ENCODE measurements around the gene FHL1. TPM values are rescaled to one million over a fixed set of nuclear protein-coding genes. Genes with fewer than 3 reads are reported as not detected.

Gene FHL1
- total and polyA plus RNA-seq, 2 of the 4 experiments (the other 2 are of a cell fraction), result 69.4 to 72.9 TPM

DNA sequence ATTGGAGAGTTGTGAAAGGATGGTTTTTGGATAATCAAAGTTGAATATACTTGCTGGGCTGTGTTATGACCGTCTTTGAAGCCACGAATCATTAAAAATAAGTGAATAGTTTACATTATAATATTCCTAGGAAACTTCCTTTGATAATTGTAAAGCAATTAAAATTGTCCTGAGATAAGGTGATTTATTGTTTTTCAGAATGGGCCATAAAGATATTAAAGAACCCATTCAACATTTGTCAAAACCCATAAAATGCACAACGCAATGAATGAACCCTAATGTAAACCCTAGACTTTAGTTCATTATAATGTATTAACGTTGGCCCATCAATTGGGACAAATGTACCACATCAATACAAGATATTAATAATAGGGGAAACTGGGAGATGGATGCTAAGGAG, 11.4 kb downstream of the FHL1 start (continued):
- TF ChIP-seq MXI1 (IDR thresholded peaks at IDR 0.05; ENCODE audit: borderline replicate concordance, low read depth, low read length) (no peak), MAZ (IDR thresholded peaks at IDR 0.05; ENCODE audit: borderline replicate concordance, low read depth, low read length) (no peak)

DNA sequence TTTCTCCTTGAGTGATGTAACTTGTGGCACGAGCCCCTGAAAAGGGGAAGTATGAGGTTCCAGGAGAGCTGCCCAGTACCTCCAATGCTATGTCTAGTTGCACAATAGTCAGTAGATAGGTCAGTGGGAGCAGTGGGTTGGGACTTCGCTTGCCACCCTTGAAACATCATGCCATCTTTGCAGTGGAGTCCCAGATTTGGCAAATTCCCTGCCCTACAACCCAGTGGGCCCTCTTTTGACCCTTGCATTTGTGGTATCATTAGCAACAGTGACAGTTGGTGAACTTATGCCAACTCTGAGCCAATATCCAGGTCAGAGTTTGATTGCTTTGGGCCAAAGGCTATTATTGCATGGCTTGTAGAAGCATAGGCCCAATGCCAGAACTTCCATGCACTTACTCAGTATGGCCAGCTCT, 12.3 kb downstream of the FHL1 start:
- H3K79me1 ChIP-seq (ENCODE audit: low read depth in 1 of 2, low read length in 2 of 2), result peaks cover 12 to 26% of the 10 kb centered on the region in 2 experiments; a peak in 3 of 4 replicates
- H2AFZ ChIP-seq (replicated peaks; ENCODE audit: low read length, poor library complexity), result no peak overlapping the region
- TF ChIP-seq RAD21 (IDR thresholded peaks at IDR 0.05; ENCODE audit: low read length), result no peak
- TF ChIP-seq, protein P1, sequence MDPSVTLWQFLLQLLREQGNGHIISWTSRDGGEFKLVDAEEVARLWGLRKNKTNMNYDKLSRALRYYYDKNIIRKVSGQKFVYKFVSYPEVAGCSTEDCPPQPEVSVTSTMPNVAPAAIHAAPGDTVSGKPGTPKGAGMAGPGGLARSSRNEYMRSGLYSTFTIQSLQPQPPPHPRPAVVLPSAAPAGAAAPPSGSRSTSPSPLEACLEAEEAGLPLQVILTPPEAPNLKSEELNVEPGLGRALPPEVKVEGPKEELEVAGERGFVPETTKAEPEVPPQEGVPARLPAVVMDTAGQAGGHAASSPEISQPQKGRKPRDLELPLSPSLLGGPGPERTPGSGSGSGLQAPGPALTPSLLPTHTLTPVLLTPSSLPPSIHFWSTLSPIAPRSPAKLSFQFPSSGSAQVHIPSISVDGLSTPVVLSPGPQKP (IDR thresholded peaks at IDR 0.05; ENCODE audit: borderline replicate concordance, low read depth, low read length), result no peak
- peak; percentile 42; the same call in 1 of the 2 replicates for TF ChIP-seq CEBPB (IDR thresholded peaks at IDR 0.05; ENCODE audit: low read depth, low read length)
- no peak overlapping the region for H2AK5ac ChIP-seq (ENCODE audit: low read depth, low read length)
- BruUV-seq (replicated peaks), result no TSS peak
- no peak overlapping the region for H3K9ac ChIP-seq (ENCODE audit: low read depth, low read length)
- ChIA-PET POLR2A (ENCODE audit: unreplicated experiment) (interaction anchor here (0.6 kb wide), 1 partner anchor 117 kb away, joined by 6 read pairs; no protein-coding TSS in a partner anchor), CTCF (no interaction called here)
- DNase-seq, result no peak
- H3K36me3 ChIP-seq (ENCODE audit: control insufficient read depth, insufficient read depth, low read length), result no peaks in the 10 kb centered on the region
- H3K23ac ChIP-seq (ENCODE audit: low read depth, low read length), result no peak overlapping the region
- H2BK20ac ChIP-seq (ENCODE audit: low read depth, low read length), result no peak overlapping the region
- H4K5ac ChIP-seq (ENCODE audit: low read depth, low read length), result no peak overlapping the region
- H3K4ac ChIP-seq (ENCODE audit: low read depth, low read length), result no peak overlapping the region
- peaks cover 12% of the 10 kb centered on the region; the same call in 1 of the 2 replicates for H3K4me1 ChIP-seq (ENCODE audit: control insufficient read depth, insufficient read depth, low read length)
- no CpG with 5 or more reads among the region's 2 CpGs for WGBS, 2 experiments (ENCODE audit: extremely low coverage in 2 of 2, insufficient read length in 1 of 2)
- in situ Hi-C loops (cut with MboI; ENCODE audit: low sequenced_read_pairs), result loop anchor here (5.0 kb wide), 1 partner anchor 127 kb away; no protein-coding TSS in a partner anchor
- H2BK120ac ChIP-seq (ENCODE audit: low read depth, low read length), result no peak overlapping the region
- H3K4me3 ChIP-seq (ENCODE audit: insufficient read depth, low read depth, low read length), result no peak overlapping the region
- no peak overlapping the region for H4K8ac ChIP-seq (ENCODE audit: low read depth in 2 of 2, low read length in 2 of 2)
- H3K9me1 ChIP-seq (ENCODE audit: insufficient read depth, low read length), result no peaks in the 10 kb centered on the region; the same call in 1 of the 2 replicates
- no peak overlapping the region for H3K14ac ChIP-seq (replicated peaks; ENCODE audit: low read depth, low read length)
- ATAC-seq (ENCODE audit: low read depth), result no peak
- H2BK15ac ChIP-seq (ENCODE audit: low read depth, low read length), result no peak overlapping the region
- no peak overlapping the region for H4K91ac ChIP-seq (ENCODE audit: insufficient read depth, low read depth, low read length)
- H3K27ac ChIP-seq (ENCODE audit: insufficient read depth, low read length), result no peak overlapping the region
- no peak overlapping the region for H3K56ac ChIP-seq (ENCODE audit: extremely low read depth, insufficient read depth, low read length)
- no peak overlapping the region; the same call in 1 of the 2 replicates for H3K18ac ChIP-seq (ENCODE audit: low read depth, low read length)
- no peaks in the 10 kb centered on the region for H3K9me3 ChIP-seq (ENCODE audit: control insufficient read depth, insufficient read depth, low read length)
- intact Hi-C loops (cut with micrococcal nuclease), result loop anchor here (10.0 kb wide), 1 partner anchor 535 kb away; no protein-coding TSS in a partner anchor
- H4K20me1 ChIP-seq (ENCODE audit: insufficient read depth, low read length), result peaks cover 3% of the 10 kb centered on the region; the same call in 1 of the 2 replicates
- H3K27me3 ChIP-seq (ENCODE audit: control insufficient read depth, insufficient read depth, low read length), result no peaks in the 10 kb centered on the region
- no peak overlapping the region; the same call in 1 of the 2 replicates for H3K4me2 ChIP-seq (ENCODE audit: low read depth, low read length)
- no peak overlapping the region for H2BK5ac ChIP-seq (ENCODE audit: low read depth, low read length, poor library complexity, severe bottlenecking)
- no peak overlapping the region for H2AK9ac ChIP-seq (replicated peaks; ENCODE audit: low read depth, low read length, poor library complexity)
- dilution Hi-C loops (cut with HindIII; ENCODE audit: low sequenced_read_pairs, unreplicated experiment), result no loop called here
